Muscle layer of colon (tissue), 2 donors: Measurements from ENCODE around the gene SREBF2.

Experiments
- H3K27ac ChIP-seq: one replicate; pipeline ENCODE4 v1.7.0; 2013; ENCODE audit warnings: low read depth, mild to moderate bottlenecking, low read length, moderate library complexity
- H3K27me3 ChIP-seq, 2 donors: one replicate each; pipeline ENCODE4 v1.7.0; 2013; ENCODE audit warnings: low read length in 2 of 2, mild to moderate bottlenecking in 2 of 2; ENCODE audit not compliant: insufficient read depth in 2 of 2, control insufficient read depth in 1 of 2
- H3K36me3 ChIP-seq: one replicate; pipeline ENCODE4 v1.7.0; 2013; ENCODE audit warnings: mild to moderate bottlenecking, low read length; ENCODE audit not compliant: insufficient read depth
- H3K4me1 ChIP-seq: one replicate; pipeline ENCODE4 v1.7.0; 2013; ENCODE audit warnings: mild to moderate bottlenecking, low read length; ENCODE audit not compliant: insufficient read depth
- H3K4me3 ChIP-seq, 2 donors: one replicate each; pipeline ENCODE4 v1.7.0; 2013; ENCODE audit warnings: low read length in 2 of 2, low read depth in 1 of 2, mild to moderate bottlenecking in 1 of 2, moderate library complexity in 1 of 2
- H3K9ac ChIP-seq: one replicate; pipeline ENCODE4 v1.7.0; 2013; ENCODE audit warnings: low read length
- H3K9me3 ChIP-seq: one replicate; pipeline ENCODE4 v1.7.0; 2013; ENCODE audit warnings: mild to moderate bottlenecking, low read length
- donor health status: abdominal sarcoma.
- donor health status: Adenocarcinoma of cecum.

Gene SREBF2

DNA sequence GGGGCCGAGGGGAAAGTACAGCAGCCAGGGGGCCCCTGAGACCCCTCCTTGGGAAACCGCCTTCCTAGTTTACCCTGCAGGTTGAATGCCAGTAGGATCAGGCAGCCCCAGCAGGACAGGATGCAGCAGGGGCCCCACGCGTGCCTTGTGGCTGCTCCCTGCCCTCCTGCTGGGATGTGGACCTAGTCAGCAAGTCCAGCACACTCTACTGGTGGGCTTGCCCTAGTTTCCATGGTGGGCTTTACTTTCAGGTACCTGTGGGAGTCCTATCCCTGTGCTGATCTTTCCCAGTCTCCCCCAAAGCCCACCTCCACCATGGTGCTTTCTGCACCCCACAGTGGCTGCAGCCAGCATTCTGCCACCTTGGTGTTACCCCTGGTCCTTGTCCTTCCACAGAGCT lies 59.8 kb downstream of the SREBF2 start:
- Histone ChIP-seq H3K9ac (no peak overlapping the region), H3K27ac (no peak overlapping the region), H3K9me3 (no peaks in the 10 kb centered on the region), H3K4me1 (no peaks in the 10 kb centered on the region), H3K4me3 (no peak overlapping the region), H3K27me3 (no peaks in the 10 kb centered on the region), H3K36me3 (peaks cover 47% of the 10 kb centered on the region)

DNA sequence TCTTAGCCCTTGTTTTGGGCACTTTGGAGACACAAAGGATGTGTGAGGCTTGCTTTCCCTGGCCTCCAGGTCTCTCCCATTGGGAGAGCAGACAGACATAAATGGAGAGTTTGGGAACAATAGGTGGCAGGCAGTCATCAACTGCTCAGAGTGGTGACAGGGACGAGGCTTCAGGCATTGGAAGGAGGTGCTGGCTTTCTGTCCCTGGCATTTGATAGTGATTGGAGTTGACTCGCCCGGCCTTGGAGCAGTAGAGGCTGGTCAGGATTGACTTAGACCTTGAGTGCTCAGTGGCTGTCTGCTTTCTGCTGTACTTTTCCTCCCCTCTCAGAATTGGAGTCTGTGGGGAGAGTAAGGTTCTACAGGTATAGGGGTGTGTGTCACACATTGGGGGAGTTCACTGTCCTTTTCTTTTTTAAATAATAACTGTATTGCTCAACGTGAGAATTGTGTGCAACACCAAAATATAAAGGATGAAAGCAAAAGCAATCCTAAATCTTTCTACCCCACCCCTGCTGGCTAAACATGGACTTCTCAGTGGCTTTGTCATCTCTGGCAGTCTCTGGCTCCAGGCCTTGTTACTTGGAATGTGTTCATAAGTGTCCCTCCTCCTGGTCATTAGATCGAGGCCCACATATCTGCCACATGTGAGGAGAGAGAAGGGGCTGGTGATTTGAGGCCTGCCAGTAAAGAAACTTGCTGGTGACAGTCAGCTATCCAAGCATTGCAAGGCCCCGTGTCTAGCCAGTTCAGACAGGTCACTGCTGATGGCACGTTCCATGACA lies 60.9 kb downstream of the SREBF2 start:
- H3K27ac ChIP-seq, result no peak overlapping the region
- no peak overlapping the region for H3K9ac ChIP-seq
- peaks cover 39% of the 10 kb centered on the region for H3K36me3 ChIP-seq
- no peak overlapping the region for H3K4me3 ChIP-seq
- no peaks in the 10 kb centered on the region for H3K9me3 ChIP-seq
- no peaks in the 10 kb centered on the region for H3K27me3 ChIP-seq
- no peaks in the 10 kb centered on the region for H3K4me1 ChIP-seq

DNA sequence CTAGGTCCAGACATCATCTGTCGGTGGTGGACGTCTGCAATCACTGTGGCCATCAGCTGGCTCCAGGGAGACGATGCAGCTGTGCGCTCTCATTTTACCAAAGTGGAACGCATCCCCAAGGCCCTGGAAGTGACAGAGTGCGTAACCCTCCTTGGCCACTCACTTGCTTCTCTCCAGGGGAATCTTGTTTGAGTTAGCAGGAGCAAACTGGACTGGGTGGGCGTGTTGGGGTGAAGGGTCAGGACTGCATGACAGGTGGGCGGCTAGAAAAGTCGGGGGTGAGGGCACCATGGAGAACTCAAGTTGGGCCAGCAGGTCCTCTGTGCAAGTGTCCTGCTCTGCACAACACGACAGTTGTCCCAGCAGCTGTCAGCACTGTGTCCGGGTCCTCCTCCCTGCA lies 65.7 kb downstream of the SREBF2 start:
- H3K9me3 ChIP-seq, result no peaks in the 10 kb centered on the region
- H3K9ac ChIP-seq, result no peak overlapping the region
- H3K4me3 ChIP-seq, result no peak overlapping the region
- no peaks in the 10 kb centered on the region for H3K27me3 ChIP-seq
- no peaks in the 10 kb centered on the region for H3K4me1 ChIP-seq
- H3K36me3 ChIP-seq, result peaks cover 42% of the 10 kb centered on the region
- H3K27ac ChIP-seq, result no peak overlapping the region

DNA sequence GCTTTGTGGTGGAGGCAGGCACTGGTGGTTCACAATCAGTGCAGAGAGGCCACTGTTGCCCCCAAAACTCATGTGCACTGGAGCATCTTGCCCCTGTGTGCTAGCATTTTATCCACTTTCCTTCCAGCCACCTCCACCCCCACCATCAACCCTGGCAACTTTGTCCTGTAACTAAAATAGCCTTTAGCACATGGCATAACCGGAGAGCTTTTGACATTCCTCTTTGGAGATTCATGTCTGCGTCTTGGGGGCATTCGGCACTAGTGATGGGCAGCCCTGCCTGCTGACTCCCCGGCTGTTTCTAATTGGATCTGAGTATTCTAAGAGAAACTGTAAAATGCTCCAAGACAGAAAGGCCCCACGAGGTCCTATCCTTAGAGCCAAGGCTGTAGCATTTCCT lies 66.2 kb downstream of the SREBF2 start:
- Histone ChIP-seq H3K27me3 (no peaks in the 10 kb centered on the region), H3K4me3 (no peak overlapping the region), H3K4me1 (no peaks in the 10 kb centered on the region), H3K36me3 (peaks cover 39% of the 10 kb centered on the region), H3K9ac (no peak overlapping the region), H3K27ac (no peak overlapping the region), H3K9me3 (no peaks in the 10 kb centered on the region)

DNA sequence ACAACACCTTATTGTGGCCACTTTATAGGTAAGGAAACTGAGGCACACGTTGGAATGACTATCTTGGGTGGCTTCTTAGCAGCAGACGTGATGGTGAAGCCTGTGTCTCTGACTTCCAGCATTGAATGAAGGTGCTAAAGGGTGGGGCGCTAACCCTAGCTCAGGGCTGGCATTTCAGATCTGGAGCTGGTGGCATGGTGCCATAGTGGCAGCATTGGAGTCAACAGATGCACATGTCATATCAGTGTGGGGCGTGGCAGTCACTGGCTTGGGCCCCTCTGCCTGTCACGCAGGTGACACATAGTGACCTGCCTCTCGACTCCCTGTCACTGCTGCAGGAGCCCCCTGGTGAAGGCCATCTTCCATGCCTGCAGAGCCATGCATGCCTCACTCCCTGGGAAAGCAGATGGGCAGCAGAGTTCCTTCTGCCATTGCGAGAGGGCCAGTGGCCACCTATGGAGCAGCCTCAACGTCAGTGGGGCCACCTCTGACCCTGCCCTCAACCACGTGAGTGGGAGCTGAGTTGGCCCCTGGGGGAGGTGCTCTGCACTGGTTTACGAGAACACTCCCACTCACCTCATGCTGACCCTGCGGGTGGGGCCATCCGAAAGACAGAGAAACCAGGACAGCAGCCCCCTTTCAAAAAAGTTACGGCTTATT lies 67.2 kb downstream of the SREBF2 start:
- Histone ChIP-seq H3K4me1 (no peaks in the 10 kb centered on the region), H3K4me3 (no peak overlapping the region), H3K27ac (no peak overlapping the region), H3K27me3 (no peaks in the 10 kb centered on the region), H3K36me3 (peaks cover 41% of the 10 kb centered on the region), H3K9ac (no peak overlapping the region), H3K9me3 (no peaks in the 10 kb centered on the region)

DNA sequence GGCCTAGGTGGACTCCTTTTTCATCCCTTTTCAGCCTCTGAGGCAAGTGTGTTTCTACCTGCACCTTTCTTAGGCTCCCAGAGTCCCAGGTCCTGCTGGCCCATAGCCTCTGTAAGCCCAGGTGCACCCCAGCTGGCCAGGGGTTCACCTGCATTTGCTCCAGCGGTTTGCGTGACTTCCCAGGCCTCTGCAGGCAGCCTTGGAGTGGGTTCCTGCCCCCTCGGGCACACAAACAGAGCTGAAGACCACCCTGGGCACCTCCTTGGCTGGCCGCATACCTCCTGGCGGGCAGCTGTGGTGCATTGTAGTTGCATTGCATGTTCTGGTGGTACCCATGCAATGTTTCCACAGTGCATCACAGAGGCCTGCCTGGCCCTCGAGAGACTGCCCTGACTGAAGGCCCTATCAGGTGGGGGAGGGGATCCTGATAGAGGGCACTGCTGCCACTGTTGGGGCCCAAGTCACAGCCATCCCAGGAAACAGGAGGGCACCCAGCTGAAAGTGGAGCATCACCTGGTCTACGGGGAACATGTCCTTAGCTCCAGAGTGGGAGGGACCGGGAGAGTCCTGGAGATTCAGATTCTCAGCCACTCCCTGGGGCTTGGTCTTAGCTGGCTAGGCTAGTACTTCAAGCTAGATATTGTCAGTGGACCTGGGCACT lies 67.9 kb downstream of the SREBF2 start:
- H3K27ac ChIP-seq, result no peak overlapping the region
- H3K4me1 ChIP-seq, result no peaks in the 10 kb centered on the region
- no peak overlapping the region for H3K9ac ChIP-seq
- no peaks in the 10 kb centered on the region for H3K27me3 ChIP-seq
- no peak overlapping the region for H3K4me3 ChIP-seq
- H3K9me3 ChIP-seq, result no peaks in the 10 kb centered on the region
- H3K36me3 ChIP-seq, result peaks cover 43% of the 10 kb centered on the region

DNA sequence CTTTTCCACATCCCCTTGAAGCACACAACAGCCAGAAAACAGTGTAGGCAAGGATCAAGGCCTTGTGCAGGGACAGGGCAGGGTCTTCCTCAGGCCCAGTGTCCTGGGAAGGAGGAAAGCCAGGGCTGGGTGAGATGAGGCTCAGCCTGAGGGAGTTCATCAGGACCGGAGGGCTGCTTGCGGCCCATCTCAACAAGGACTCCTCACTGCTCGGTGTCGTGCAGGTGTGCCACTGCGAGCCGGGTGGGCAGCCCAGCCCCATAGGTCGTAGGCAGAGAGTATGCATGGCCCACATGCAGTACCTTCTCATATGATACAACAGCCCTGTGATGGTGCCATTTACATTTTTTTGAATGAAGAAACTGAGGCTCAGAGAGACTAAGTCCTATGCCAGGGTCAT lies 69.1 kb downstream of the SREBF2 start:
- Histone ChIP-seq H3K9me3 (no peaks in the 10 kb centered on the region), H3K36me3 (peaks cover 34% of the 10 kb centered on the region), H3K9ac (no peak overlapping the region), H3K27ac (no peak overlapping the region), H3K4me1 (no peaks in the 10 kb centered on the region), H3K27me3 (no peaks in the 10 kb centered on the region), H3K4me3 (no peak overlapping the region)

DNA sequence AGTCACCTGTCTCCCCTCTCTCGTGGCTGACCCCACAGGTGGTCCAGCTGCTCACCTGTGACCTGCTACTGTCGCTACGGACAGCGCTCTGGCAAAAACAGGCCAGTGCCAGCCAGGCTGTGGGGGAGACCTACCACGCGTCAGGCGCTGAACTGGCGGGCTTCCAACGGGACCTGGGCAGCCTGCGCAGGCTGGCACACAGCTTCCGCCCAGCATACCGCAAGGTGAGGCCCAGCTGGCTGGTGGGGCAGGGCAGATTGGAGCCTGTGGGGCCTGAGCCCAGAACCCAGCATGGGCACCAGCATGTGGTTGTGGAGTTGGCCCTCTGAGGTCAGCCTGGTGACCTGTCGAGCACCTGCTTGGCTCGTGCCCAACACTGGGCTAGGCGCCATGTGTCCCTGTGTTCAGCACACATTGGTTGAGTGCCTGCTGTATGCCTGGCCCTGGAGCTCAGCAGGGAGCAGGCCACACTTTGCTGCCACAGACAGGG lies 70.1 kb downstream of the SREBF2 start:
- Histone ChIP-seq H3K9me3 (no peaks in the 10 kb centered on the region), H3K4me1 (no peaks in the 10 kb centered on the region), H3K4me3 (no peak overlapping the region), H3K27ac (no peak overlapping the region), H3K9ac (no peak overlapping the region), H3K36me3 (peaks cover 27% of the 10 kb centered on the region), H3K27me3 (no peaks in the 10 kb centered on the region)

DNA sequence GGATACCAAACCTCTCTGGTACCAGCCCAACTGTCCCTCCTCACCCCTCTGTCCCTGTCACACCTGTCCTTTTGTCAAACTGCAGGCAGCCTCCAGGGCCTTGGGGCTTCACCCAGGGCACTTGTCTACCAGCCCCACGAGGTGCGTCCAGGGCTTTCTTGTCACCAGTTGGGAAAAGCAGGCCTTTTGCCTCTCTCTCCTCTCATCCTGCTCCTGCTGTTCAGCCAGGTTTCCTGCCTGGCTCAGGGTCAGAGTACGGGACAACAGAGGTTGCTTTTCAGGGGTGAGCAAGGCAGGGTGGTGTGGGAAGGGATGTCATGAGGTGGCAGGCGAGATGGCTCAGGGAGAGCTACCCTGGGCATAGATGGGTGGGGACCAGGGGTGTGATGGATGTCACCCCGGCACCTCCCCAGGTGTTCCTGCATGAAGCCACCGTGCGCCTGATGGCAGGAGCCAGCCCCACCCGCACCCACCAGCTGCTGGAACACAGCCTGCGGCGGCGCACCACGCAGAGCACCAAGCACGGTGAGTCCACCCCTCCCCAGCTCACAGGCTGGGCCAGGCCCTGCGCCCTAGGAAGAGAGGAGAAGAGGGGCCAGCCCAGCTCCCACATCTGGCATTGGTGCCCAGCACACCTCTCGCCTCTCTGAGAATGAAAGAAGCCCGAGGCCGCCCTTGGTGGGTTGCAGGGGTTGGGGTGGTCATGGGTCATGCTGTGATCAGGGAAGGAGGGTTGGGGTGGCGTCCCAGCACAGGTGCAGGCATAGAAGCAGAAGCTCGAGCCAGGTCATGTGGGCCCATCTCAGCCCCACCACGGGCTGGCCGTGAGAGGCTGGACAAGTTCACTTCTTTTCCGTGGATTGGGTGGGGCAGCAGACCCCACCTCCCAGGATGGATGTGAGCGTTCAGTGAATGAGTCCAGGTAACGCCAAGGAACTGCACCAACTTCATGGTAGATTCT lies 71.8 kb downstream of the SREBF2 start:
- no peak overlapping the region for H3K9ac ChIP-seq
- no peaks in the 10 kb centered on the region for H3K4me1 ChIP-seq
- H3K27me3 ChIP-seq, result peaks cover 0 to 6% of the 10 kb centered on the region in 2 donors
- H3K9me3 ChIP-seq, result no peaks in the 10 kb centered on the region
- no peak overlapping the region for H3K4me3 ChIP-seq
- peaks cover 21% of the 10 kb centered on the region for H3K36me3 ChIP-seq
- H3K27ac ChIP-seq, result no peak overlapping the region

DNA sequence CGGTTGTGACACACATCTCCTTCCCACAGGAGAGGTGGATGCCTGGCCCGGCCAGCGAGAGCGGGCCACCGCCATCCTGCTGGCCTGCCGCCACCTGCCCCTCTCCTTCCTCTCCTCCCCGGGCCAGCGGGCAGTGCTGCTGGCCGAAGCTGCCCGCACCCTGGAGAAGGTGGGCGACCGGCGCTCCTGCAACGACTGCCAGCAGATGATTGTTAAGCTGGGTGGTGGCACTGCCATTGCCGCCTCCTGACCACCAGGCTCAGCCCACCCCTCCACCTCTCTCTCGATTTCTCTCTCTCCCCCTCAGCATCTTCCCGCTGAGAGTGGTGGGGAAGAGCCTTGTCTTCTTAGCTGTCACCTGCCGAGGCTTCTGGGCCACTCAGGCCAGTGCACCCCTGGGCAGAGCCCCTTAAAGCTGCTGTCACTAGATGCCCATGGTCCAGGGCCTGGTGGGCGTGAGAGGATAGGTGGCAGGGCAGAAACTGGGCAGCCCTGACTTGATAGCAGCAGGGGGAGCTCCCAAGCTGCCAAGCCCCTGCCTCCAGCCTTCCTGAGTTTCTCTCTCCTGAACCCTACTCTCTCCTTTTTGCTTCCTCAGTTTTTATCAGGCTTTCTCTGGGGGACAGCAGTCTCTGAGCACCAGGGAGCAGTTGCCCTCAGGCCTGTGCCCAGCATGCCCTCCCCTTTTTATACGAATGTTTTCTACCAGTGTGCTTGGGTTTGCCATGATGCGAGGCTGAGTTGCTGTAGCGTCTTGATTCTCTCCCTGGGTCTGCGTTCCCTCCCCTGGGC lies 72.7 kb downstream of the SREBF2 start:
- peaks cover under 1 to 15% of the 10 kb centered on the region in 2 donors for H3K27me3 ChIP-seq
- peaks cover 14% of the 10 kb centered on the region for H3K36me3 ChIP-seq
- H3K9me3 ChIP-seq, result no peaks in the 10 kb centered on the region
- H3K4me1 ChIP-seq, result peaks cover under 1% of the 10 kb centered on the region
- H3K9ac ChIP-seq, result no peak overlapping the region
- no peak overlapping the region for H3K4me3 ChIP-seq
- no peak overlapping the region for H3K27ac ChIP-seq
